IPS-18c (cell line): Measurements from ENCODE around the gene MLIP.
"Not testable (repeated sequence)": the region's sequence is repeated elsewhere in the genome, so short reads cannot be mapped to it uniquely, and the experiment has no call there.

Source experiments
- H3K4me3 ChIP-seq: 2 replicates; pipeline ENCODE4 v1.7.0; 2013; ENCODE audit warnings: low read depth, mild to moderate bottlenecking, low read length, moderate library complexity; ENCODE audit not compliant: insufficient read depth
- H3K9me3 ChIP-seq: one replicate; pipeline ENCODE4 v1.6.1; 2013; ENCODE audit warnings: mild to moderate bottlenecking, low read length, moderate library complexity; ENCODE audit not compliant: control insufficient read depth, insufficient read depth

MLIP gene

GRCh38 chr6:54238396-54238795 lies 127.2 kb downstream of the MLIP start:
- Histone ChIP-seq H3K4me3 (no peak overlapping the region), H3K9me3 (no peaks in the 10 kb centered on the region)

GRCh38 chr6:54243699-54244098 lies 132.5 kb downstream of the MLIP start:
- H3K4me3 ChIP-seq, result no peak overlapping the region
- no peaks in the 10 kb centered on the region for H3K9me3 ChIP-seq

- Histone ChIP-seq H3K9me3 (no peaks in the 10 kb centered on the region), H3K4me3 (no peak overlapping the region)
Measured at GRCh38 chr6:54244430-54244829, 133.2 kb downstream of the MLIP start.

- no peak overlapping the region for H3K4me3 ChIP-seq
- H3K9me3 ChIP-seq, result no peaks in the 10 kb centered on the region
Measured at GRCh38 chr6:54245265-54245664, 134.0 kb downstream of the MLIP start.

GRCh38 chr6:54248319-54248718 lies 137.1 kb downstream of the MLIP start:
- Histone ChIP-seq H3K9me3 (no peaks in the 10 kb centered on the region), H3K4me3 (no peak overlapping the region)

- H3K9me3 ChIP-seq, result no peaks in the 10 kb centered on the region
Measured at GRCh38 chr6:54248994-54249393, 137.8 kb downstream of the MLIP start.

GRCh38 chr6:54249812-54250211 lies 138.6 kb downstream of the MLIP start:
- H3K9me3 ChIP-seq, H3K4me3 ChIP-seq: not testable (repeated sequence)

More at GRCh38 chr6:54248994-54249393, 137.8 kb downstream of the MLIP start:
- H3K4me3 ChIP-seq, result no peak overlapping the region

- H3K4me3 ChIP-seq, result no peak overlapping the region
Measured at GRCh38 chr6:54252496-54252895, 141.3 kb downstream of the MLIP start.

GRCh38 chr6:54252916-54253315 lies 141.7 kb downstream of the MLIP start:
- Histone ChIP-seq H3K9me3 (no peaks in the 10 kb centered on the region), H3K4me3 (no peak overlapping the region)

More at GRCh38 chr6:54252496-54252895, 141.3 kb downstream of the MLIP start:
- no peaks in the 10 kb centered on the region for H3K9me3 ChIP-seq

- Histone ChIP-seq H3K9me3 (no peaks in the 10 kb centered on the region), H3K4me3 (no peak overlapping the region)
Measured at GRCh38 chr6:54254886-54255285, 143.6 kb downstream of the MLIP start.

- no peaks in the 10 kb centered on the region for H3K9me3 ChIP-seq
- no peak overlapping the region for H3K4me3 ChIP-seq
Measured at GRCh38 chr6:54255886-54256285, 144.6 kb downstream of the MLIP start.

GRCh38 chr6:54260025-54260424 lies 148.8 kb downstream of the MLIP start:
- H3K4me3 ChIP-seq, result no peak overlapping the region
- H3K9me3 ChIP-seq, result no peaks in the 10 kb centered on the region

- no peaks in the 10 kb centered on the region for H3K9me3 ChIP-seq
- H3K4me3 ChIP-seq, result no peak overlapping the region
Measured at GRCh38 chr6:54262499-54262898, 151.3 kb downstream of the MLIP start.

GRCh38 chr6:54262971-54263370 lies 151.7 kb downstream of the MLIP start:
- H3K4me3 ChIP-seq, result no peak overlapping the region

GRCh38 chr6:54264581-54265272 lies 153.5 kb downstream of the MLIP start:
- Histone ChIP-seq H3K4me3 (no peak overlapping the region), H3K9me3 (no peaks in the 10 kb centered on the region)

More at GRCh38 chr6:54262971-54263370, 151.7 kb downstream of the MLIP start:
- no peaks in the 10 kb centered on the region for H3K9me3 ChIP-seq

GRCh38 chr6:54266400-54266923 lies 155.2 kb downstream of the MLIP start:
- Histone ChIP-seq H3K4me3 (no peak overlapping the region), H3K9me3 (no peaks in the 10 kb centered on the region)

GRCh38 chr6:54267798-54268197 lies 156.6 kb downstream of the MLIP start:
- no peaks in the 10 kb centered on the region for H3K9me3 ChIP-seq
- no peak overlapping the region for H3K4me3 ChIP-seq

- Histone ChIP-seq H3K4me3 (no peak overlapping the region), H3K9me3 (no peaks in the 10 kb centered on the region)
Measured at GRCh38 chr6:54273214-54273820, 162.1 kb downstream of the MLIP start.
